GM10248 (cell line): ENCODE results near the gene OAS2.
A peak's percentile ranks its signal among the peaks of the same experiment; 100 is the strongest.
"Not testable (repeated sequence)": the region's sequence is repeated elsewhere in the genome, so short reads cannot be mapped to it uniquely, and the experiment has no call there.

ENCODE experiments used
- CTCF ChIA-PET: fragments of 300-600 bp; sonication (Branson Sonifier 250); formaldehyde crosslinking; extraction: SDS; loops from one replicate; lab custom pipeline; 2021; ENCODE audit warnings: antibody characterized with exemption; lab: Yijun Ruan, JAX
- POLR2A ChIA-PET: fragments of 350-650 bp; sonication (Branson Sonifier 250); formaldehyde crosslinking; extraction: SDS; loops from one replicate; lab custom pipeline; 2020; ENCODE audit warnings: antibody characterized with exemption; lab: Yijun Ruan, JAX
- DNase-seq: peaks from one replicate; pipeline ENCODE4 v3.0.0; 2012; ENCODE audit errors: extremely low spot score
- TF ChIP-seq, protein P1 (sequence below): IDR thresholded peaks from 2 replicates; pipeline ENCODE4 v1.5.1; 2012; ENCODE audit warnings: mild to moderate bottlenecking, low read depth; ENCODE audit errors: extremely low read depth, missing control alignments, control extremely low read depth

The OAS2 gene

GRCh38 chr12:112987561-112987960, 9.2 kb downstream of the OAS2 start:
- ChIA-PET CTCF (interaction anchor here (1.0 to 2.3 kb wide), 3 partner anchors 8 to 56 kb away, joined by 3 to 5 read pairs (median 3); no protein-coding TSS in a partner anchor), POLR2A (interaction anchor here (1.2 kb wide), 1 partner anchor 10 kb away, joined by 3 read pairs; the partner anchor contains the start of gene OAS2)
- TF ChIP-seq, protein P1, sequence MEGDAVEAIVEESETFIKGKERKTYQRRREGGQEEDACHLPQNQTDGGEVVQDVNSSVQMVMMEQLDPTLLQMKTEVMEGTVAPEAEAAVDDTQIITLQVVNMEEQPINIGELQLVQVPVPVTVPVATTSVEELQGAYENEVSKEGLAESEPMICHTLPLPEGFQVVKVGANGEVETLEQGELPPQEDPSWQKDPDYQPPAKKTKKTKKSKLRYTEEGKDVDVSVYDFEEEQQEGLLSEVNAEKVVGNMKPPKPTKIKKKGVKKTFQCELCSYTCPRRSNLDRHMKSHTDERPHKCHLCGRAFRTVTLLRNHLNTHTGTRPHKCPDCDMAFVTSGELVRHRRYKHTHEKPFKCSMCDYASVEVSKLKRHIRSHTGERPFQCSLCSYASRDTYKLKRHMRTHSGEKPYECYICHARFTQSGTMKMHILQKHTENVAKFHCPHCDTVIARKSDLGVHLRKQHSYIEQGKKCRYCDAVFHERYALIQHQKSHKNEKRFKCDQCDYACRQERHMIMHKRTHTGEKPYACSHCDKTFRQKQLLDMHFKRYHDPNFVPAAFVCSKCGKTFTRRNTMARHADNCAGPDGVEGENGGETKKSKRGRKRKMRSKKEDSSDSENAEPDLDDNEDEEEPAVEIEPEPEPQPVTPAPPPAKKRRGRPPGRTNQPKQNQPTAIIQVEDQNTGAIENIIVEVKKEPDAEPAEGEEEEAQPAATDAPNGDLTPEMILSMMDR, result no peak
- DNase-seq, result no peak

DNA sequence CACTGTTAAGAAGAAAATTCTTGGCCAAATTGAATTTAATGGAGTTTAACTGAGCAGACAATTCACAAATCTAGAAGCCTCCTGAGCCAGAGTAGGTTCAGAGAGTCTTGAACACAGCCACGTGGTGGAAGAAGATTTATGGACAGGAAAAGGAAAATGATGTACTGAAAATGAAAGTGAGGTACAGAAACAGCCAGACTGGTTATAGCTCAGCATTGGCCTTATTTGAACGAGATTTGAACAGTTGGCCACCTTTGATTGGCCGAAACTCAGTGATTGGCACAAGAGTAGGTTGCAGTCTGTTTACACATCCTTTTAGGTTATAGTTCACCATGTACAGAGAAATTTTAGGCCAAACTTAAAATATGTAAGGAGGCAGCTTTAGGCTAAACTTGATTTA, 9.9 kb downstream of the OAS2 start:
- POLR2A ChIA-PET, result interaction anchor here (1.2 kb wide), 1 partner anchor 10 kb away, joined by 3 read pairs; the partner anchor contains the start of gene OAS2
- DNase-seq, result no peak
- TF ChIP-seq, protein P1, result no peak
- CTCF ChIA-PET, result interaction anchor here (1.0 to 2.3 kb wide), 5 partner anchors 9 to 61 kb away, joined by 3 to 5 read pairs (median 4); no protein-coding TSS in a partner anchor

DNA sequence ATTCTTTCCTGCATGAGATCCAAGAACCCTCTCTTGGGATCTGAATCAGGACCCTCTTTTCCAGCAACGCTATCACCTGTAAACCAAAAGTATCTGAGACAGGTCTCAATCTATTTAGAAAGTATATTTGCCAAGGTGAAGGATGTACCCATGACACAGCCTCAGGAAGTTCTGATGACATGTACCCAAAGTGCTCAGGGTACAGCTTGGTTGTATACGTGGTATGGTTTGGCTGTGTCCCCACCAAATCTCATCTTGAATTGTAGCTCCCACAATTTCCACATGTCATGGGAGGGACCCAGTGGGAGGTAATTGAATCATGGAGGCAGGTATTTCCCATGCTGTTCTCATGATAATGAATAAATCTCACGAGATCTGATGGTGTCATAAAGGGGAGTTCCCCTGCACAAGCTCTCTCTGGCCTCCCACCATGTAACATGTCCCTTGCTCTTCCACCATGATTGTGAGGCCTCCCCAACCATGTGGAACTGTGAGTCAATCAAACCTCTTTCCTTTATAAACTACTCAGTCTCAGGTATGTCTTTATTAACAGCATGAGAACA, 10.6 kb downstream of the OAS2 start:
- CTCF ChIA-PET, result interaction anchor here (1.1 to 2.3 kb wide), 6 partner anchors 8 to 61 kb away, joined by 3 to 5 read pairs (median 4); no protein-coding TSS in a partner anchor
- DNase-seq, POLR2A ChIA-PET: not testable (repeated sequence)

GRCh38 chr12:112989806-112990205, 11.5 kb downstream of the OAS2 start:
- ChIA-PET POLR2A (no interaction called here), CTCF (interaction anchor here (1.1 to 1.9 kb wide), 4 partner anchors 9 to 23 kb away, joined by 3 to 4 read pairs (median 4); no protein-coding TSS in a partner anchor)
- DNase-seq, result no peak
- TF ChIP-seq, protein P1, result no peak

GRCh38 chr12:112992541-112993398, 14.5 kb downstream of the OAS2 start:
- POLR2A ChIA-PET, result no interaction called here
- TF ChIP-seq, protein P1, result peak; percentile 73
- peak; percentile 67 for DNase-seq
- CTCF ChIA-PET, result interaction anchor here (0.6 to 4.8 kb wide), 46 partner anchors 9 to 216 kb away, joined by 3 to 37 read pairs (median 4); partner anchors contain the start of genes OAS1 and OAS2

- DNase-seq, result no peak
- POLR2A ChIA-PET, result no interaction called here
- TF ChIP-seq, protein P1, result no peak
- CTCF ChIA-PET, result interaction anchor here (0.8 to 4.8 kb wide), 3 partner anchors 16 to 20 kb away, joined by 3 to 37 read pairs (median 3); partner anchors contain the start of gene OAS2
These were observed 16.7 kb downstream of the OAS2 start for GRCh38 chr12:112995008-112995407.

GRCh38 chr12:112996501-112996900, 18.2 kb downstream of the OAS2 start:
- DNase-seq, result no peak
- CTCF ChIA-PET, result interaction anchor here (1.1 to 1.8 kb wide), 3 partner anchors 10 to 102 kb away, joined by 3 to 6 read pairs (median 3); no protein-coding TSS in a partner anchor
- TF ChIP-seq, protein P1, result no peak
- POLR2A ChIA-PET, result no interaction called here
